Right forelimb (tissue), 1 donor: Measurements from ENCODE around the gene SLAMF6.
"Not testable (repeated sequence)": the region's sequence is repeated elsewhere in the genome, so short reads cannot be mapped to it uniquely, and the experiment has no call there.

ENCODE experiments used
- DNase-seq: peaks from one replicate; pipeline ENCODE4 v3.0.0-alpha.2; 2018

Gene SLAMF6

GRCh38 chr1:160500321-160500990, 22.6 kb downstream of the SLAMF6 start:
- no peak for DNase-seq

DNA sequence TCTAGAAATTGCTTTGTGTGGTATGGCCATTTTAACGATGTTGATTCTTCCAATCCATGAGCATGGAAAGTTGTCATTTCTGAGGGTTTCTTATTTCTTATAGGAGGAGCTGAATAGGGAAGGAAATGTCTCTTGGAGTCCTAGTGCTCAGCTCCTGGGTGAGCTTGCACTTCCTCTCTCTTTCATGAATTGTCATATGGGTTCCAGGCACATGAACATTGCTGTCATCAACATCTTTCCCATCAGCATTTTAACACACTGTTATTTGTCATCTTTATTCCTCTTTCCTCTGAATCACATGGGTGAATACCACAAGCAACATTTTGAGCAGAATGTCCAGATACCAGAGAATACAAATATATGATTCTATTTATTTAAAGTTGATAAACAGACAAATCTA, 23.4 kb downstream of the SLAMF6 start:
- DNase-seq, result no peak

DNA sequence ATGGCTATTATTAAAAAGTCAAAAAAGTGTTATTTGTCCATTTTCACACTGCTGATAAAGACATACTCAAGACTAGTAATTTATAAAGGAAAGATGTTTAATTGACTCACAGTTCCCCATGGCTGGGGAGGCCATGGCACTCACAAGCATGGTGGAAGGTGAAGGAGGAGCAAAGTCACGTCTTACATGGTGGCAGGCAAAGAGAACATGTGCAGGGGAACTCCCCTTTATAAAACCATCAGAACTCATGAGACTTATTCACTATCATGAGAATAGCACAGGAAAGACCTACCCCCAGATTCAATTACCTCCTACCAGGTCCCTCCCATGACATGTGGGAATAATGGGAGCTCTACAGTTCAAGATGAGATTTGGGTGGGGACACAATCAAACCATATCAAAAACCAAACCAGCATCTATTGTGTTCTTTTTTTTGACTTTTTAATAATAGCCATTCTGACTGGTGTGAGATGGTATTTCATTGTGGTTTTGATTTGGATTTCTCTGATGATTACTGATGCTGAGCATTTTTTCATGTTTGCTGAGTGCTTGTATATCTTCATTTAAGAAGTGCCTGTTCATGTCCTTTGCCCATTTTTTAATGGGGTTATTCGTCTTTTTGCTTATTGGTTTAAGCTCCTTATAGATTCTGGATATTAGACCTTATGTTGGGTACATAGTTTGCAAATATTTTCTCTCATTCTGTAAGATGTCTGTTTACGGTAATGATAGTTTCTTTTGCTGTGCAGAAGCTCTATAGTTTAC, 24.6 kb downstream of the SLAMF6 start:
- not testable (repeated sequence) for DNase-seq

DNA sequence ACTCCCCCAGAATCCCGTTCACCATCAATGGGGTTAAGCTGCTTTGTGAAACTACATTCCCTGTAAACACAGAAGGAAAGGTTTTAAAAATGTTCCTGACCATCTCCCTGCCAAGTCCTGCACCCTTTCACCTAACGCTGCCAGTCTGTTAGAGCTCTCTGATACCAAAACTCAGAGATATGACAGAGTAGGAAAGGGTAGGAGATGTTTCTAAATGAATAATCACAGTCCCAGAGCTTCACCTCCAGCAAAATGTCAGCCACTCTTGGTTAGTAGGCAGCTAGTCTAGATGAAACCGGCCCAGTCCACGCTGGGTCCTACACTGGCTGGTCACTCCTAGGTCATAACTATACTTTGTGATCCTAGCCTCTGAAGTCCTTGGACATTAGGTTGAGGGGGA, 26.7 kb downstream of the SLAMF6 start:
- DNase-seq, result no peak

DNA sequence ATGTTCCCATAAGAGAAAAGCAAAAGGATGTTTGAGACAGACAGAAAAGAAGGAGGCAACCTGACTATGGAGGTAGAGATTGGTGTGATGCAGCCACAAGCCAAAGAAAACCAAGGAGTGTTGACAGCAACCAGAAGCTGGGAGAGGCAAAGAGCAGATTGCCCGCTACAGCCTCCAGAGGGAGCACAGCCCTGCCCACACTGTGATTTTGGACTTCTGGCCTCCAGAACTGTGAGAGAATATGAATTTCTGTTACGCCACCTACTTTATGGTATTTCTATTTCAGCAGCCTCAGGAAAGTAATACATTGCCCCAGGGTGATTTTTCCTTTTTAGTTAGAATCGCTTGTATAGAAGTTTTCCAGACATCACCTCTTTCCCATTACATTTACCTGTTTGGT, 28.4 kb downstream of the SLAMF6 start:
- DNase-seq, result no peak

- no peak for DNase-seq
These were observed 30.4 kb downstream of the SLAMF6 start for GRCh38 chr1:160492617-160493016.

DNA sequence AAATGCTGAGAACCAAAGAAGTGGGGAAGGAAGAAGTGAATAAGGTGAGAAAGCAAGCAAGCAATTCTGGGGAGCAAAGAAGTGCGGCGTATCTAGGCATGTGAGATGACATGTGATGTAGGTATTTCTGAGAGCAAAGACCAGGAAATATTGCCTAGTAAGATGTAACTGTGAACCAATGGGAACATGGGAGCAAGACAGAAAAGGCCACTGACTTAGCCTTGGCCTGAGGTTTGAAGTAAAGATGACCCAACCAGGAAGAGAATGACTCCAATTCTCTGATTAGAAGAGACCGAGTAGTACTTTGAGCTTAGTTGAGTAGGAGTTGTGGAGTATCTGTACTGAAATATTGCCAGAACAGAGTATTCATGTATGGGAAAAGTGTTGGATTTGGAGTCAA, 31.1 kb downstream of the SLAMF6 start:
- no peak for DNase-seq

- DNase-seq, result no peak
These were observed 32.0 kb downstream of the SLAMF6 start for GRCh38 chr1:160491017-160491416.

- DNase-seq, result no peak
These were observed 33.4 kb downstream of the SLAMF6 start for GRCh38 chr1:160489513-160490261.

- no peak for DNase-seq
These were observed 34.6 kb downstream of the SLAMF6 start for GRCh38 chr1:160488347-160489058.

DNA sequence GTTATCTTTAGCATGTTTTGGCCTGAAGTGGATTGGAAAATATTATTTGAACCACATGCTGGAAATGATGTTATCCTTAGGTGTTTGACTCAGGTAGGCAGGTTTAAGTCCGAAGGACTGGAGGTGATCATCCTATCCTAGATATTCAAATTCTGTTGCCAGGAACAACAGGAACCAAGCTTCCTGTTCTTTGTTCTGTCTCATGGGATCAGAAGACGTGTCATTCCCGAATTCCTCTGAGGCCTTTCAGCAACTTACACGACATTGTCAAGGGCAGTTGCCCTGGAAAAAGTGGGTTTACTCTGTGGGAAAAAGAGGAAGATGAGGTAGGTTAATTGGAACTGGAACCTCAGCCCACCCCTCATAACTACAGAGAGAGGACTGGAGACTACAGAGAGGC, 36.6 kb downstream of the SLAMF6 start:
- DNase-seq, result no peak

DNA sequence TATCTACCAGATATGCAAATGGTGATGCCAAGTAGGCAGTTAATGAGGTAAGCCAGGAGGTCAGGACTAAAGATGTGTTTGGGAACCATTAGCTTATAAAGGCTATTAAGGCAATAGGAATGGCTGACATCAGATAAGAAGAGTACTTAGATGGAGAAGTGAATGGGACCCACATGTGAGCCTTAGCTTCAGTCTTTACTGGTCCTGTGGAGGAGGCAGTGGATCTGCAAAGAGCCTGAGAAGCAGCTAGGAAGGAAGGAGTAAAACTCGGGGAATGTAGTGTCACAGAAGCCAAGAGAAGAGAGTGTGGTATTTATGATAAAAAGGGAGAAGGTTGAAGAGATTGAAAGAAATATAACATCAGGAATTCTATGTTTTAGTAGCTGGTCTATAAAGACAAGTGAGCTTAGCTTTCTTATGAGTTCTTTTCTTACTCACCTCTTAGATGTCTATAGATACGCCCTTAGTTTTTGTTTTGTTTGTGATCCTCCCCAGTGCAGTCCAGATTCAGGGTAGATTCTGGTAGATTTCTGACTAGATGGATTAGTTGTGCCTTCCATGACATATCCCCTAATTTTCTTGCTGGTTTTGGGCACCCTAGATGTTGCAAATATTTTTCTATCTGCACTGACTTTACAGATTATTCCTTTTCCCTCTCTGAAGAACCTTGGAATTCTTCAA, 39.4 kb downstream of the SLAMF6 start:
- DNase-seq, result no peak

DNA sequence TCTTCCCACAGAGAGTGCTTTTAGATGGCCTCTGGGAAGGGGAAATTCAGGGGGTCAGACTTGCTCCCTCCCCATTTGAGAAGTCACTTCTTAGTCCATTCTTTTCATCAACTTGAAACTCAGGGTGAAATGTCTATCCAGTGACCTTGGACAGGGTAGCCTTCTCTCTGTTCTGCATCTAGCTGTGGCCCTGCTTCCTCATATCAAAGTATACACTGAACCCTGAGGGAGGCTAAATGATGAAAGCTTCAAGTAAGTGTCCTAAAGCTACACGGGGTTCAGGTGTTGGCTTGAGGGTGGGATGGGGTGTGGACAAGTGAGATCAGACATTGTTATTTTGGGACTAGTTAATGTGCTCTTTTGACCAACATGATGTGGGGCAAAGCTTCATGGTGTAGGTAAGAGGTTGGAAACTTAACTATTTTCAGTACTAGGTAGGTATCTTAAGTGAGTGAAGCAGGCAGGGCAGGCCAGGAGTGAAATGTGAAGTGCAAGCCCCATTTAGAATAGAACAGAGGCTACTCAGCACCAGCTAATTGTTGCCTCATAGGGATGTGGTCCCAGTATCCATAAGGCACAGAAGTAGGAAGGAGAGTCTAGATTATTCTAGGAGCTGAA, 41.0 kb downstream of the SLAMF6 start:
- DNase-seq, result no peak

DNA sequence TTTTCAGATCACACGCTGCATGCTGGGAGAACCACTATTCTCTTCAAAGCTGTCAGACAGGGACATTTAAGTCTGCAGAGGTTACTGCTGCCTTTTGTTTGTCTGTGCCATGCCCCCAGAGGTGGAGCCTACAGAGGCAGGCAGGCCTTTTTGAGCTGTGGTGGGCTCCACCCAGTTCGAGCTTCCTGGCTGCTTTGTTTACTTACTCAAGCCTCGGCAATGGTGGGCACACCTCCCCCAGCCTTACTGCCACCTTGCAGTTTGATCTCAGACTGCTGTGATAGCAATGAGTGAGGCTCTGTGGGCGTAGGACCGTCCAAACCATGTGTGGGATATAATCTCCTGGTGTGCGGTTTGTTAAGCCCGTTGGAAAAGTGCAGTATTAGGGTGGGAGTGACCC, 42.3 kb downstream of the SLAMF6 start:
- DNase-seq, result not testable (repeated sequence)

DNA sequence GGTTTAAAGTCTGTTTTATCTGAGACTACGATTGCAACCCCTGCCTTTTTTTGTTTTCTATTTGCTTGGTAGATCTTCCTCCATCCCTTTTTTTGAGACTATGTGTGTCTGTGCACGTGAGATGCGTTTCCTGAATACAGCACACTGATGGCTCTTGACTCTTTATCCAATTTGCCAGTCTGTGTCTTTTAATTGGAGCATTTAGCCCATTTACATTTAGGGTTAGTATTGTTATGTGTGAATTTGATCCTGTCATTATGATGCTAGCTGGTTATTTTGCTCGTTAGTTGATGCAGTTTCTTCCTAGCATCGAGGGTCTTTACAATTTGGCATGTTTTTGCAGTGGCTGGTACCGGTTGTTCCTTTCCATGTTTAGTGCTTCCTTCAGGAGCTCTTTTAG, 44.0 kb downstream of the SLAMF6 start:
- not testable (repeated sequence) for DNase-seq

DNA sequence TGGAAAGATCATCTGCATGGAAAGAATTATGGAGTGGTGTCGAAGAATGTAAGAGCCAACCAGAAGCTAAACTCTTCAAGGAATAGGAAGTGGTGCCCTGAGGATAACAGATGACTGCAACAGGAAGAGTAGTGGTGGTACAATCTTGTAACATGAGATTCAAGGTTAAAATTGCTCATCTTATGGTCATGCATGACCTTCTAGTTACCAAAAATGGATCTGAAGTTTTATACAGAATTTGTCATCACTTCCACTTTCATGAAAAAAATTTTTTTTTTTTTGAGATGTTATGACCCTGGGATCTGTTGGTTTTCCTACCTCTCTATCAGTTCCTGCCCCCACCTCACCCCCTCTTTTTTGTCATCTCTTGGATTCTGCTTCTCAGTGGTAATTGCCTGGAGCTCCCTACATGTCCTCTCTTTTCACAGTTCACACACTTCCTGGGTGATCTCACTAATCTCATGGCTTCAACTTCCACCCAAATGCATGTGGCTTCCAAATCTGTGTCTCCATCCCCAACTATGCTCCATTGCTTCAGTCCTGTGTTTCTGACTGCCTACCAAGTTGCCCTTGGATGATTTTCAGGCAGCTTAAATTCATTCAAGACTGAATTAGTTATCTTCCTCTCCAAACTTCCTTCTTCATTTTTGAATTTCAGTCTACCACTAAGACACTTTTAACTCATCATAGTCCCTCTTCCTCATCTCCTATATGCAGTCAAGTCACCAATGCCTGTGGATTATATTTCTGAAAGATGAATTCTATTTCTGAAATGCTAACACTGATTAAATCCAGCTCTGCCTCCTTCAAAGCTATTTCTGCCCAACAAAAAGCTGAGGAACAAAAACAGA, 48.4 kb downstream of the SLAMF6 start:
- no peak for DNase-seq

- no peak for DNase-seq
These were observed 50.9 kb downstream of the SLAMF6 start for GRCh38 chr1:160472112-160472511.

DNA sequence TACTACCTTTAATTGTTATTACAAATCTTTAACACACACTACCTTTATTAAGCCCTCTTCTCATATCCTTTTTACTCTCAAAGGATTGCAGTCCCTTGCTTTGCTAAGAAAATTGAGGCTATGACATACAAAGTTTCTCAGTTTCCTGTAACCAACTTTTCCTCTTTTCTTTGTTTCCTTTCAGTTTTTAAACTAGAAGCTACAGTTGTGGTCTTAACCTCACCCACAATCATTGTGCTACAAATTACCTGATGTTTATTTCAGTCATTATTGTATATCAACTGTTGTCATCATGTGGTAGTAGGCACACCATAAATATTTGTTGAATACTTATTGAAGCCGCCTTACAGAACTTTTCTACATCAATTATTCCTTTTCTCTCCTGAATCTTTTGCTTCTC, 51.8 kb downstream of the SLAMF6 start:
- DNase-seq, result no peak

DNA sequence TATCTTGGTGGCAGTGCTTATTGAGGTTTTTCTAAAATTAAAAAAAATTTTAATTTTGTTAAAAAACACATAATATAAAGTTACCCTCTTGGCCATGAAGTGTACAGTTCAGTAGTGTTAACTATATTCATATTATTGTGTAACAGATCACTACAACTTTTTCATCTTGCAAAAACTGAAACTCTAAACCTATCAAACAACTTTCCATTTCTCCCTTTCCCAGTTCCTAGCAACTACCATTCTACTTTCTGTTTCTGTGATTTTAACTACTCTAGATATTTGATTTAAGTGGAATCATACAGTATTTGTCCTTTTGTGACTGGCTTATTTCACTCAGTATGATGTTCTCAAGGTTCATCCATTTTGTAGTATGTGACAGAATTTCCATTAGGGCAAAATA, 55.5 kb downstream of the SLAMF6 start:
- DNase-seq, result no peak

- no peak for DNase-seq
These were observed 56.1 kb downstream of the SLAMF6 start for GRCh38 chr1:160466961-160467360.

- no peak for DNase-seq
These were observed 57.9 kb downstream of the SLAMF6 start for GRCh38 chr1:160465123-160465522.
